ENCODE data around the gene TAL1.

- no peak for TF ChIP-seq CTCF (IDR thresholded peaks at IDR 0.05)
- TF ChIP-seq EP300 (IDR thresholded peaks at IDR 0.05) = no peak
- no peak for TF ChIP-seq POLR2A (IDR thresholded peaks at IDR 0.05)
Observed at GRCh38 chr1:47226121-47226838, 5.7 kb downstream of the TAL1 start.
